Measurements from ENCODE around the gene FGF1. TPM values are rescaled to one million over a fixed set of nuclear protein-coding genes. Genes with fewer than 3 reads are reported as not detected.

The FGF1 gene
- total RNA-seq, 4 donors from 2014 or later: 0.75 to 5.9 (median 4.8) TPM

- TF ChIP-seq CTCF (IDR thresholded peaks at IDR 0.05; ENCODE audit: low read depth): no peak
Measured at GRCh38 chr5:142572006-142572405, 113.9 kb downstream of the FGF1 start.

- no peak for TF ChIP-seq CTCF (IDR thresholded peaks at IDR 0.05; ENCODE audit: low read depth)
Measured at GRCh38 chr5:142571371-142571770, 114.5 kb downstream of the FGF1 start.

GRCh38 chr5:142569905-142570304, 116.0 kb downstream of the FGF1 start:
- no peak for TF ChIP-seq CTCF (IDR thresholded peaks at IDR 0.05; ENCODE audit: low read depth)

GRCh38 chr5:142568996-142569335, 116.9 kb downstream of the FGF1 start:
- no peak for TF ChIP-seq CTCF (IDR thresholded peaks at IDR 0.05; ENCODE audit: low read depth)

- TF ChIP-seq CTCF (IDR thresholded peaks at IDR 0.05; ENCODE audit: low read depth): no peak
Measured at GRCh38 chr5:142568283-142568995, 117.5 kb downstream of the FGF1 start.

GRCh38 chr5:142561486-142562097, 124.3 kb downstream of the FGF1 start:
- no peak for TF ChIP-seq CTCF (IDR thresholded peaks at IDR 0.05; ENCODE audit: low read depth)

GRCh38 chr5:142561029-142561428, 124.9 kb downstream of the FGF1 start:
- no peak for TF ChIP-seq CTCF (IDR thresholded peaks at IDR 0.05; ENCODE audit: low read depth)

All from subcutaneous adipose tissue (tissue), 4 donors.